ENCODE data around the gene IGIP. TPM values are rescaled to one million over a fixed set of nuclear protein-coding genes. Genes with fewer than 3 reads are reported as not detected.

Gene IGIP
- total and polyA plus RNA-seq, 2 donors (not counting 3 experiments of a cell fraction or from before 2014, with no cell fraction given) = 0.86 to 3.3 TPM

DNA sequence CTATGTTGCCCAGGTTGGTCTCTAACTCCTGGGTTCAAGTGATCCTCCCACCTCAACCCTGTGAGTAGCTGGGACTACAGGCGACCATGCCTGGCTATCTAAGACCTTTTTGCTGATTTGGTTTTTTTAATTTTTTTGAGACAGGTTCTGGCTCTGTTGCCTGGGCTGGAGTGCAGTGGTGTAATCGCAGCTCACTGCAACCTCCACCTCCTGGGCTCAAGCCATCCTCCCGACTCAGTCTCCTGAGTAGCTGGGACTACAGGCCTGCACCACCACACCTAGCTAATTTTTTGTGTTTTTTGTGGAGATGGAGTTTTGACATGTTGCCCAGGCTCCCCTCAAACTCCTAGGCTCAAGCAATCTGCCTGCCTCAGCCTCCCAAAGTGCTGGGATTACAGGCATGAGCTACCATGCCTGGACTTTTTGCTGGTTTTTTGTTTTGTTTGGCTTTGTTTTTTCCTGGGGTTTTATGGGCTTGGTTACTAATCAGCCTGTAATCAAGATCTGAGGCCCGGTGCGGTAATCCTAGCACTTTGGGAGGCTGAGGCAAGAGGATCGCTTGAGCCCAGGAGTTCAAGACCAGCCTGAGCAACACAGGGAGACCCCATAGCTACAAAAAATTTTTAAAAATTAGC, 52.9 kb downstream of the IGIP start:
- FAIRE-seq = no peak
- no peaks in the 10 kb centered on the region for H3K79me2 ChIP-seq (ENCODE audit: control insufficient read depth, insufficient read depth, low read length)
- no peaks in the 10 kb centered on the region for H3K36me3 ChIP-seq (ENCODE audit: control insufficient read depth in 2 of 2, extremely low read depth in 1 of 2, insufficient read depth in 2 of 2, low read length in 2 of 2)
- no peak overlapping the region for H3K27ac ChIP-seq (ENCODE audit: insufficient read depth, low read depth, low read length)
- H3K4me3 ChIP-seq (replicated peaks in 1 of 3; ENCODE audit: insufficient read depth in 1 of 3, low read depth in 1 of 3, low read length in 3 of 3) = no peak overlapping the region
- no TSS peak for BruUV-seq (replicated peaks)
- no peak overlapping the region for H3K4me2 ChIP-seq (ENCODE audit: insufficient read depth, low read length)
- no peaks in the 10 kb centered on the region for H3K9me1 ChIP-seq (replicated peaks; ENCODE audit: control insufficient read depth, extremely low read depth, insufficient read depth, low read length)
- no peak for DNase-seq (ENCODE audit: low read depth, low spot score)
- peaks cover 11% of the 10 kb centered on the region for H3K4me1 ChIP-seq (ENCODE audit: control insufficient read depth, extremely low read depth, insufficient read depth, low read length)
- POLR2A ChIA-PET = no interaction called here
- H3K9ac ChIP-seq (replicated peaks; ENCODE audit: extremely low read depth, insufficient read depth, low read length) = no peak overlapping the region
- TF ChIP-seq, protein P1, sequence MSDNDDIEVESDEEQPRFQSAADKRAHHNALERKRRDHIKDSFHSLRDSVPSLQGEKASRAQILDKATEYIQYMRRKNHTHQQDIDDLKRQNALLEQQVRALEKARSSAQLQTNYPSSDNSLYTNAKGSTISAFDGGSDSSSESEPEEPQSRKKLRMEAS (IDR thresholded peaks at IDR 0.05; ENCODE audit: insufficient read depth, insufficient read length) = no peak
- no peak for TF ChIP-seq EZH2 (IDR thresholded peaks at IDR 0.05; ENCODE audit: borderline replicate concordance, low read depth, low read length, severe bottlenecking)
- TF ChIP-seq GATA2 (IDR thresholded peaks at IDR 0.05; ENCODE audit: insufficient read depth, insufficient read length, low read depth, low read length) = no peak
- no peak for TF ChIP-seq POLR2AphosphoS5 (IDR thresholded peaks at IDR 0.05; ENCODE audit: insufficient read depth, low read depth, low read length)
- TF ChIP-seq, protein P2, sequence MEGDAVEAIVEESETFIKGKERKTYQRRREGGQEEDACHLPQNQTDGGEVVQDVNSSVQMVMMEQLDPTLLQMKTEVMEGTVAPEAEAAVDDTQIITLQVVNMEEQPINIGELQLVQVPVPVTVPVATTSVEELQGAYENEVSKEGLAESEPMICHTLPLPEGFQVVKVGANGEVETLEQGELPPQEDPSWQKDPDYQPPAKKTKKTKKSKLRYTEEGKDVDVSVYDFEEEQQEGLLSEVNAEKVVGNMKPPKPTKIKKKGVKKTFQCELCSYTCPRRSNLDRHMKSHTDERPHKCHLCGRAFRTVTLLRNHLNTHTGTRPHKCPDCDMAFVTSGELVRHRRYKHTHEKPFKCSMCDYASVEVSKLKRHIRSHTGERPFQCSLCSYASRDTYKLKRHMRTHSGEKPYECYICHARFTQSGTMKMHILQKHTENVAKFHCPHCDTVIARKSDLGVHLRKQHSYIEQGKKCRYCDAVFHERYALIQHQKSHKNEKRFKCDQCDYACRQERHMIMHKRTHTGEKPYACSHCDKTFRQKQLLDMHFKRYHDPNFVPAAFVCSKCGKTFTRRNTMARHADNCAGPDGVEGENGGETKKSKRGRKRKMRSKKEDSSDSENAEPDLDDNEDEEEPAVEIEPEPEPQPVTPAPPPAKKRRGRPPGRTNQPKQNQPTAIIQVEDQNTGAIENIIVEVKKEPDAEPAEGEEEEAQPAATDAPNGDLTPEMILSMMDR (IDR thresholded peaks at IDR 0.05; ENCODE audit: extremely low read depth in 1 of 2, insufficient read depth in 1 of 2, low read depth in 1 of 2, low read length in 2 of 2) = no peak
- TF ChIP-seq FOS (IDR thresholded peaks at IDR 0.05; ENCODE audit: borderline replicate concordance, insufficient read depth, low read length) = no peak
- TF ChIP-seq POLR2A (IDR thresholded peaks at IDR 0.05; ENCODE audit: low read depth, low read length) = no peak
- no peaks in the 10 kb centered on the region for H3K9me3 ChIP-seq (replicated peaks; ENCODE audit: control insufficient read depth, insufficient read depth, low read length)
- H4K20me1 ChIP-seq (replicated peaks; ENCODE audit: control insufficient read depth, extremely low read depth, insufficient read depth, low read length) = no peaks in the 10 kb centered on the region
- no peak overlapping the region for H2AFZ ChIP-seq (ENCODE audit: low read depth, low read length)
- H3K27me3 ChIP-seq (ENCODE audit: control insufficient read depth in 2 of 2, insufficient read depth in 2 of 2, low read length in 2 of 2) = no peaks in the 10 kb centered on the region
- dilution Hi-C loops (cut with MboI; ENCODE audit: extremely low pct_ligation_motif_present, low sequenced_read_pairs) (no loop called here), intact Hi-C loops (cut with micrococcal nuclease) (loop anchor here (5.0 kb wide), 1 partner anchor 179 kb away; no protein-coding TSS in a partner anchor)
- CTCF ChIA-PET = interaction anchor here (0.8 to 1.6 kb wide), 6 partner anchors 8 to 180 kb away, joined by 3 to 7 read pairs (median 3); no protein-coding TSS in a partner anchor

Other genes starting within 250 kb of the IGIP start
- gene NRG2, start 82.6 kb upstream of the IGIP start, total RNA-seq = 0.30 and 0.42 TPM in 2 replicates
- 0.26 and 0.30 TPM in 2 replicates for gene NRG2, start 82.6 kb upstream of the IGIP start, polyA plus RNA-seq
- gene PURA, start 11.8 kb upstream of the IGIP start, total RNA-seq = 8.1 and 8.2 TPM in 2 replicates
- gene PURA, start 11.8 kb upstream of the IGIP start, polyA plus RNA-seq = 1.1 and 1.3 TPM in 2 replicates
- 28.9 and 36.0 TPM in 2 replicates for gene CYSTM1, start 49.3 kb downstream of the IGIP start, total RNA-seq
- gene CYSTM1, start 49.3 kb downstream of the IGIP start, polyA plus RNA-seq = 41.5 and 50.4 TPM in 2 replicates
- 107 and 108 TPM in 2 replicates for gene PFDN1, start 177.2 kb downstream of the IGIP start, total RNA-seq
- gene PFDN1, start 177.2 kb downstream of the IGIP start, polyA plus RNA-seq = 156 and 158 TPM in 2 replicates
- 33.2 and 35.3 TPM in 2 replicates for gene HBEGF, start 220.7 kb downstream of the IGIP start, total RNA-seq
- 62.9 and 79.8 TPM in 2 replicates for gene HBEGF, start 220.7 kb downstream of the IGIP start, polyA plus RNA-seq
- gene SLC4A9, start 234.3 kb downstream of the IGIP start, total RNA-seq = not detected in 2 replicates
- gene SLC4A9, start 234.3 kb downstream of the IGIP start, polyA plus RNA-seq = not detected in 2 replicates

All from endothelial cell of umbilical vein (primary cell).